Activated CD8-positive, alpha-beta memory T cell treated with anti-CD3 and anti-CD28 coated beads for 1 hour (primary cell): ENCODE measurements around the gene DNMT3L.
"Not testable (repeated sequence)": the region's sequence is repeated elsewhere in the genome, so short reads cannot be mapped to it uniquely, and the experiment has no call there.

Experiments
- DNase-seq, 2 donors: peaks; one replicate each; pipeline ENCODE4 v3.0.0-alpha.2; 2020; ENCODE audit warnings: low read depth in 1 of 2; ENCODE audit errors: extremely low read depth in 1 of 2

Gene DNMT3L

DNA sequence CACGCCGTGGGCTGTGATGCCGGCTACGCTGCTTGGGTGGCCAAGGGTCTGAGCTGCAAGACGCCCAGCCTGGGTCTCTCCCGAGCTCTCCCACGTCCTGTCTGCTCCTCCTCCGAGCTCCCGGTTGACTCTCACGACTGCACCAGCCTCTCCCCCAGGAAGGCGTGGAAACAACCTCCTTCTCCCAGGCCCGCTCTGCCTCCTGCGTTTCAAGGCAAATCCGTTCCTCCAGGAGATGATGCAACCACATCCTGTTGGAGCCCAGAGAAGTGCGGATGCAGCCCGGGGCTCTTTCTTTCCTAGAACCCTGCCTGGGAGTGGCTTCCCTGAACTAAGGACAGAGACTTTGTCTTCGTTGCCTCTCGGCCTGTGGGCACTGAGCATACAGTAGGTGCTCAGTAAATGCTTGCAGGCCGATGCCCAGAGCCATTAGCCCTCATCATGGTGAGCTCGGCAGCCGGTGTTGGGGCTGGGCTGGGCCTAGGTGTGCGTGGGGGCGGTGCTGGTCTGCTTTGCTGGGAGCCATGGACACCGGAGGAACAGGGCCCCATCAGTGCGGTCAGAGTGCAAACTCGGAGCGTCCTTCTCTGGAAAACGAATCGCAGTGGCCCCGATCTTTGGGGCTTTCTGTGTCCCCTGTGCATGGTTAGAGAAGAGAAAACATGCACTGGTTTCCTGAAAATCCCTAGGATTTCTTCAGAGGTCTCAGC, 59.0 kb downstream of the DNMT3L start:
- DNase-seq: not testable (repeated sequence)

DNA sequence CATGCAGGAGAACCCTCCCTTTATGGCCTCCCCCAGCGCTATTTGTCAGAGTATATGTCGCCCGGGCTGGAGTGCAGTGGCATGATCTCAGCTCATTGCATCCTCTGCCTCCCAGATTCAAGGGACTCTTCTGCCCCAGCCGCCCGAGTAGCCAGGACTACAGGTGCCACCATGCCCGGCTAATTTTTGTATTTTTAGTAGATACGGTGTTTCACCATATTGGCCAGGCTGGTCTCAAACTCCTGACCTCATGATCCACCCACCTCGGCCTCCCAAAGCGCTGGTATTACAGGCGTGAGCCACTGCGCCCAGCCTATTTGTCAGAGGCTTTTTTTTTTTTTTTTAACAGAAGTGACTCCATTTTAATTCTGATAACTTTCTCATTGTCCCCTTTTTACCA, 61.7 kb downstream of the DNMT3L start:
- DNase-seq: not testable (repeated sequence)

GRCh38 chr21:44199448-44199847, 62.2 kb downstream of the DNMT3L start:
- DNase-seq: no peak

DNA sequence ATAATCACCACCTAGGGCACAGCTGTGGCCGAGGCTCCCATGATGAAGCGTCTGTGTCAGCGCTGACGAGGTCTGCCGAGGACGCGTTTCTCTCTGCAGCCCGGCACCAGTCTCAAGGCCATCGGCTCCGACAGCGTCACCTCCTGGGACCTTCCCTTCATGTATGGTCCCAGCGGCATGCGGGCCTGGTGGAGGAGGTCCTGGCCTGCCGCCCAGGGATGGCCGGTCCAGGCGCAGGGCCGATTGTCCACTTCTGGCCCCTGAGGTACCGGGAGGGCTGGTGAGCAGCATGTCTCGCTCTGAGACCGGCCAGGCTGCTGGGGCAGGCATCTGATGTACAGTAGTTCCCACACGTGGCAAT, 64.6 kb downstream of the DNMT3L start:
- DNase-seq: not testable (repeated sequence)
